HG03520 (cell line): Measurements from ENCODE around the gene ZMAT2.
"Not testable (repeated sequence)": the region's sequence is repeated elsewhere in the genome, so short reads cannot be mapped to it uniquely, and the experiment has no call there.

Source experiments
- ATAC-seq: cut with Tn5 transposase; IDR thresholded peaks from one replicate; pipeline ENCODE4 v1.9.1; 2021; ENCODE audit warnings: mild to moderate bottlenecking, moderate library complexity; ENCODE audit not compliant: unreplicated experiment

ZMAT2 gene, protein sequence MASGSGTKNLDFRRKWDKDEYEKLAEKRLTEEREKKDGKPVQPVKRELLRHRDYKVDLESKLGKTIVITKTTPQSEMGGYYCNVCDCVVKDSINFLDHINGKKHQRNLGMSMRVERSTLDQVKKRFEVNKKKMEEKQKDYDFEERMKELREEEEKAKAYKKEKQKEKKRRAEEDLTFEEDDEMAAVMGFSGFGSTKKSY

DNA sequence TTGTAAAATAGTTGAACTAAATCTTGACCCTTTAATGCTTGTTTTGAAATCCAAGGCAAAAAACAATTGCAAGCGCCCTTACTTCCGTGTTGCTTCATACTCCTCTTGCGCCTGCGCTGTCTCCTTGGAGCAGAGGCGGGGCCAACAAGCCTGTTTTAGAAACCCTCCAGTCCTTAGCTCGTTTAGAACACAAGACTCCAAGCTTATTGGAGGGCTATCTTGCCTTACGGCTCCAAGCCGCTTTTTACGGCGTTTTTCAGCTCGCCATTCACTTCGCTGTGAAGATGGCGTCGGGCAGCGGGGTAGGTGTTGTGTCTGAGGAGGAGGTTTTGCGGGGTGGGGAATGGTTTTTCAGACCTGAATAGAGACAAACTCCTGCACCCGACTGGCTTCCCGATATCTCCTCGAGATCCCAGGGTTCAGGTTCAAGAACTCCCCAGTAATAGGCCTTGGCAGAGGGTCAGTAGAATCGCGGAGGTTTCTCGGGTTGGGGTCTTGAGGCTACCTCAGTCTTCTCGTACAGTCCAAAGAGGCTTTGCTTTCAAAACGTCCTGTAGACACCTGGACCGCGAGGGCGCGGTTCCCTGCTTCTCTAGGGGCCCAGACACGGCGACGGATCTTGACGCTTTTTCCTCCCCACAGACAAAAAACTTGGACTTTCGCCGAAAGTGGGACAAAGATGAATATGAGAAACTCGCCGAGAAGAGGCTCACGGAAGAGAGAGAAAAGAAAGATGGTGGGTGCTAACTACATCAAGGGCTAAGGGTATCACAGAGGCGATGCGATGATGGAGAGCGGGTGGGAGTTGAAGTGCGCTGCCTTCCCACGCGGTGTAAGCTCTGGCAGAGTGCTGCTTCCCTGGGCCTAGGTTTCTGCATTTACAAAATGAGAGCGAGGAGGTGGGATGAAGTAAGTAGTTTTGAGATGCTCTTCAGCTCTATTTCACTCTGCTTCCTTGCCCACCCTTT, at the start of gene ZMAT2:
Gene ZMAT2, plus strand, starts transcription at position 271 of the 968 bp plus-strand sequence. Its CDS starts 14 bp downstream, at position 285.
- ATAC-seq: peak; percentile 97

DNA sequence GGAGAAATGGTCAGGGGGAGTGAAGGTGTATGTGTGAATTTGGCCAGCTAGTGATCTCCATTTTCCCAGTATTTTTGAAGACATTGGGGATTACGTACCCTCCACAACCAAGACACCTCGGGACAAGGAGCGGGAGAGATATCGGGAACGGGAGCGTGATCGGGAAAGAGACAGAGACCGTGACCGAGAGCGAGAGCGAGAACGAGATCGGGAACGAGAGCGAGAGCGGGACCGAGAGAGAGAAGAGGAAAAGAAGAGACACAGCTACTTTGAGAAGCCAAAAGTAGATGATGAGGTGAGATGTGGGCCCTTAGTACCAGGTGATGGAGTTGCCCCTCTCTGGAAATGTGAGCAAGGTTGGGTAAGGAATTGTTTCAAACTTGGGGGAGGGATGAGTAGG, 41.4 kb upstream of the ZMAT2 start:
- ATAC-seq: no peak

- ATAC-seq: not testable (repeated sequence)
Observed at GRCh38 chr5:140660371-140660770, 39.9 kb upstream of the ZMAT2 start.

DNA sequence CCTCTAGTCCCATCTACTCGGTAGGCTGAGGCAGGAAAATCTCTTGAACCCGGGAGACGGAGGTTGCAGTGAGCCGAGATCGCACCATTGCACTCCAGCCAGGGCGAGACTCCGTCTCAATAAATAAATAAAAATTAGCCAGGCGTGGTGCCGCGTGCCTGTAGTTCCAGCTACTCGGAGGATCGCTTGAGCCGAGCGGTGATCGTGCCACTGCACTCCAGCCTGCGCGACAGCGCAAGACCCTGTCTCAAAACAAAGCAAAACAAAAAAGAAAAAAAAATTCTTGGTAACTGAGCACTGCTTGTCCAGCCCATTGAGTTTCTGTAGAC, 36.3 kb upstream of the ZMAT2 start:
- ATAC-seq: no peak

- ATAC-seq: peak; percentile 96
Observed at GRCh38 chr5:140664359-140665119, 35.7 kb upstream of the ZMAT2 start, which contains the start of gene WDR55. WDR55 (plus strand) TSS chr5:140664904; CDS start chr5:140664913, 9 bp downstream.

DNA sequence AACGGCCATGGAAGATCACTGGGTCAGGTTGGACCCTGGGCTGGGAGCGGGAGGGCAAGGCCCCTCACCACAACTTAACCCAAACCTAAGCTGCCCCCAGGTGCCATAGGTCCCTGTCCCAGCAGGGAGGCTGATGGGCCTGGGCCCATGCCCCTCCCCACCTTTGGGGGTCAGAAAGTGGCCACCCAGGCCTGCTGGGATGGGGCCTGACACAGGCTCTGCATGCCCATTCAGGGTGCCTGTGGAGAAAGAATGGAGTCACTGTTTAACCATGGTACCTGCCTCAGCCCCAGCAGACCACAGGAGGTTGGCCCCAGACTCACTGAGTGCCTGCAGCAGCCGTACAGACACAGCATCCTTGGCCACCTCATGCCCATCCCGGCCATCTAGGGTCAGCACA, 29.2 kb upstream of the ZMAT2 start:
- not testable (repeated sequence) for ATAC-seq

DNA sequence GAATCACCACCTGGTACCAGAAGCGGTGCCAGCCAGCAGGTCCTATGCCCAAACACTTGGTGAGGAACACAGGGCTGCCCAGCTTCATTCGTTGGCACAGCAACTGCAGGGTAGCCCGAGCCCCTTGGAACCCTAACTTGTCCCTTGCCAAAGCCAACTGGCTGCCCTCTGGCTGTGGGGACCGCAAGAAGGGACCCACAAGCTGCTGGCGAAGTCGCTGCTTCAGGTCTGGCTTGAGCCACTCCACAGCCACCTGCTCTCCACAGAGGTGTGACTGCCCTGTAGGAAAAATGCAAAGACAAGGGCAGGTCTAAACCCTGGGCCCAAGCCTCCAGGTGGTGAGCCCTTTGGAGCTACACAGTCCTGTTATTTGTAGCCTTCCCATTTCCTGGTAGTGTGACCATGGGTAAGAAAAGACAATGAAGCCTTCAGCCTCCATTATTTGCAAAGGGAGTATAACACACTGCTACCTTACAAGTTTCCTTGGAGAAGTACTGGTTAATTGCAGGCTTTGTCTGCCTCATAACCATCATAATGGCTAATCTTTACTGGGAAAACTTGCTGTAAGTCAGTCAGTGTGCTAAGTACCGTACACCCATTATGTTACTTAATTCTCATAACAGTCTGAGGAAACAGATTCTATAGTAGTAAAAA, 28.6 kb upstream of the ZMAT2 start:
- ATAC-seq: no peak

DNA sequence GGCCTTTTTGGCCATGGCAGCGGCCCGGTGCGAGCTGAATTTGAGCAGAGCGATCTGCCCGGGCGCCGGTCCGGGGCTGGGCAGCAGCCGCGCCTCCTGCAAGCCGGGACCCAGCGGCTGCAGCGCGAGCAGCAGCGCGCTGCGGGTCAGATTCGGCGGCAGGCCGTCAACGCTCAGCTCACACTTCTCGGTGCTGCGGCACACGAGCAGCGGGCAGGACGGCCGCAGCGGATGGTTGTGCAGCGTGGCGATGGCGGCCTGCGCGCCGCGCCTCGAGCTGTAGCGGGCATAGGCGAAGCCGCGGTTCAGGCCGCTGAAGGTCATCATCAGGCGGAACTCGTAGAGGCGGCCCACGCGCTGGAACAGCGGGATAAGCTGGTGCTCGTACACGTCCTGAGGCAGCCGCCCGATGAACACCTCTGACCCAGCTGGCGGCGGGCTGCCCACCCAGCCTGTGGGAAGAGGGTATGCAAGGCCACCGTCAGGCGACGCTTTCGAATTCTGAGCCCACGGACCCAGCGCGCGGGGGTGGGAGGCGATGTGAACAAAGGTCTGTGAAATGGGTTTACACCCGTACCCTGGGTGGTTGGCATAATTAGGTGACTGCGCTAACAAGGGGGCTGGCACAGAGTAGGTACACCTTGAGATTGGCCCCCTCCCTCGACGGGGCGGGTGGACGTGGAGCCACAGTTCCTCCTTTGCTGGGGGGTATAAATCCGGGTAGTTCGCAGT, 27.6 kb upstream of the ZMAT2 start:
- no peak for ATAC-seq

DNA sequence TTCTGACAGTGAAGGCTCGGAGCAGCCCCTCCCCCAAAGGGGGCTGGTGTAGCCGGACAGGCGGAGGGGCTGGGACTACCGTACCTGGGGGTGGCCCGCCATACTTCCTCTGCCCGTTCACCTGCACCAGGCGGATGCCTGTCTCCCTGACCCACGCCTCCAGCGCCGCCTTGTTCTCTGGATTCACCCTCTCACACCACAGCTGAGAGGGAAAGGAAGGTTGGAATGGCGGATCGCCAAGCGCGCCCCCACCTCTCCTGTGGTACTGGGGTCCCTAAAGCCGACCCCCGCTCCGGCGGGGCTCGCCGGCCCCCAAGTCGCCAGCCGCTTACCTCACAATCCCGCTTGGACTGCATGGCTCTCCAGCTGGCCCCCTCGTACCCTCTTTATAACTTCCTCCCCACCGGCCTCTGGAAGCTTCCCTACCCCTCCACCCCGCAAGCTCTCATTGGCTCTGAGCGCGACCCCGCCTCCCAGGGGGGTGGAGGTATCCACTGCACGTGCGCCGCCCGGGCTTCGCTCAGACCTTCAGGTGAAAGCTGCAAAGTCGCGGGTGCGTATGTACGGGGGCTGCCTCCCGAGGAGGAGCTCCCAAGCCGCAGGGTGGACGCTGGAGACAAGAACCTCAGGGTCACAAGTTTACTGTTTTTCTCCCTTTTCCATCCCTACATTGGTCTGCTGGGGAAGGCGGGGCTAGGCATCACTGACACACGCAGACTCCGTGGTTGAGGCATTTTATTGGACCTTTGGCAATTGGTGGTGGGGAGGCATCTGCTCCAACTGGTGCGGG, 26.9 kb upstream of the ZMAT2 start, which contains the start of gene DND1:
Gene DND1, minus strand, starts transcription at position 390 of the 790 bp plus-strand sequence. Its CDS starts 34 bp downstream, at position 356.
- ATAC-seq: no peak

DNA sequence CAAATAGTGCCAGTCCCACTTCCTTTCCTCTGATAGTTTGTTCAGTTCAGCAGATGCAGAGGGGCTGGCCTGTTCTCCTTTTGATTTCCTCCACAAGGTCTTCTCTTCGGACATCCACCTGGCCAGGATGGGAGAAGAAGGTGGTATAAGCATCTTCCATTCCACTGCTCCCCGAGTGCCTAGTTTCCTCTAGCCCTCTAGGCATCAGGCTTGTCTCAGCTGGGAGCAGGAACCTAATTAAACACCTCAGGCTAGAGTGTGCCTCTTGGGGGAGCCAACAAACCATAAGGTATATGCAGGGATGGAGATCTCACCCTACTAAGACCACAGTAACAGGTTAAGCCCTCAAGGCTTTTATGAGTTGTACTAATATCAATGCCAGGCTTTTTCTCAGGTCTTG, 26.0 kb upstream of the ZMAT2 start:
- no peak for ATAC-seq

DNA sequence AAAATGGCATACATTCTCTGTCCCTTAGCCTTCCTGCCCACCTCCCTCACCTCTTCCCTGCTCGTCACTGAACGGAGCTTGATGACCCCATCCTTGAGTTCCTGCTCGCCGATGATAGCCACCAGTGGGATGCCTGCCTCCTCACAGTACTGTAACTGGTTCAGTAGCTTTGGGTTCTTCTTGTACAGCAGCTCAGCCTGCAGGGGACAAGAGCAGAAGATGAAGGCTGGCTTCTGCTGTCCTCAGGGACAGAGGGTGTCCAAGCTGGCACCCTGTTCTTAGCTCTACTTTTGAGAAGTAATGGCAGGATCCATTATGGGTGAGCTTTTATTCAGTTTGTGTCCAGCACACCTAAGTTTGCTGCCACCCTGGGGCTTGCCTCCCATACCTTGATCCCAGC, 25.6 kb upstream of the ZMAT2 start:
- no peak for ATAC-seq

DNA sequence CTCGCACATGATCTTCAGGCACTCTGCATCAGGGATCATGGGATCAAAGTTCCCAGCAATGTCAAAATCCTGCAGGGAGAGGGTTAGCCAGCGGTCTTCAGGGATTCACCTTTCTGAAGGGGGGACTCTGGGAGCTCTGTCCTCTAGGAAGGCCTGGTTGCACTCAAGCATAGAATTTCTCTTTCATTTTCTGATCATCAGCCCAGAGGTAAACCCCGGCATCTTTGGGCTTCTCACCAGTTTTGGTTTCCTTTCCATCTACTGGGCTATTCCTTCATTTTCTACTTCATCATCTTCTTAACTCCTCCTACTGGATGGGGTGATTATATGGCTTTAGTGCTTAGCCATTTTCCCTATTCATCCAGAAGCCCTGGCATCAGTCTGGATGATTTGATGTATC, 22.3 kb upstream of the ZMAT2 start:
- no peak for ATAC-seq

GRCh38 chr5:140678993-140679392, 21.3 kb upstream of the ZMAT2 start:
- no peak for ATAC-seq

GRCh38 chr5:140690376-140690932, 9.8 kb upstream of the ZMAT2 start:
- no peak for ATAC-seq

DNA sequence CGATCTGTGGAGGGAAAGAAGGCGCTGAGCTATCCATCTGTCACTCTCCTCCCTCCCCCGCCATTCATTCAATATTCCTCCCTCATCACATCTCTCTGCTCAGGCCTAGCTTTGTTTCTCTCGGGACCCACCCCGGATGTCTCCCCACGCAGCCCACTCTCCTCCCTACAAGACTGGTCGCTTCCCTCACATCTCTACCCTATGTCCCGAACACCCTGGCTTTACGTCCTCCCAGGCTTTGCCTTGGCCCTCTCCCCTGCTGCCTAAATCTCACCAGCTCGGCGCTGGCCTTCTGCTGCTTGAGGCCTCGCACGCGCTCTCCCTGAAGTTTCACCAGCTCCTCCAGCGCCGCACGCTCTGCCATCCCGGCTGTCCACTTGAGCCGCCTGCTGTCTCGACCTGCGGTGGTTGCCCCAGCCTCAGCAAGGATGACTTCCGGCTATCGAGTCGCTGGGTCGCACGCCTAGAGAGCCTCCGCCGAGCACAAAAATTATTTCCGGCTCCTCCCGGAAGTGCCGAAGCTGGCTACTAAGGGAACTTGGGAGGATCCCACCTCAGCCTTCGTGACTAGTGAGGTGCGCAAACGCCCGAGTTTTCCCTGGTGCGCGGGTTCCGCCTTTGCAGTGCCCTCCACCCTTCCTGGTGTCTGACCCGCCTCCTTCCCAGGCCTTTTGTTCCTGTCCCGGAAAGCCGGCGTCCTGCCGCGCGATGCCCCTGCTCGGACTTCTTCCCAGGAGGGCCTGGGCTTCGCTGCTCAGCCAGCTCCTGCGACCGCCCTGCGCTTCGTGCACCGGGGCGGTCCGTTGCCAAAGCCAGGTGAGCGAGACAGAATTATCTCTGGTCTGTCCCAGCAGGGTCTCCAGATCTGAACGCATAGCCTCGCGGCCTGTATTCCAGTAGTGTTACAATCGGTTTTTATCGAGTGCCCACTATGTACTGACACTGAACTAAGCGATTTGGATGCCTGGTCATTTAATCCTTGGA, 9.0 kb upstream of the ZMAT2 start, which contains the start of the genes HARS1 and HARS2:
Gene HARS1, minus strand, starts transcription at position 430 of the 984 bp plus-strand sequence. Its CDS starts 66 bp downstream, at position 364.
Gene HARS2, plus strand, starts transcription at position 515 of the 984 bp plus-strand sequence. Its CDS starts 194 bp downstream, at position 709.
- ATAC-seq: peak; percentile 95

DNA sequence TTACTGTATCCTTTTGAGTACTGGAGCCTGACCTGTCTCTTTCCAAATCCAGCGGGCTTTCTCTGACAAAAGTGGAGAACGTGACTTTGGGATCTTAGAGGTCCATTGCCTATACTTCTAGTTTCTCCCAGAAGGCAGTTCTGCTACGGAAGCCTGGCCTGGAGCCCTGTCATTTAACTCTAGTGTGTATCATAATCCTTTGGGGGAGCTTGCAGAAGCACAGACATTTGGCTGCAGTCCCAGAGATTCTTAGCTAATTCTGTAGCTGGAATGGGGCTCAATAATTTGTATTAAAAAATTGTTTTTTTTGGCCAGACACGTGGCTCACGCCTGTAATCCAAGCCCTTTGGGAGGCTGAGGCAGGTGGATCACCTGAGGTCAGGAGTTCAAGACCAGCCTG, 6.0 kb upstream of the ZMAT2 start:
- ATAC-seq: no peak

- no peak for ATAC-seq
Observed at GRCh38 chr5:140696891-140697492, 3.3 kb upstream of the ZMAT2 start.
